ENCODE data around the gene LAMA3.

- no peak for TF ChIP-seq EZH2phosphoT487 (IDR thresholded peaks at IDR 0.05; ENCODE audit: borderline replicate concordance)
- TF ChIP-seq CTCF (conservative IDR thresholded peaks at IDR 0.05; ENCODE audit: low read length), result no peak
Measured at GRCh38 chr18:23861326-23861725, 172.1 kb downstream of the LAMA3 start.

All from Loucy (cell line).